Testis (tissue), 3 donors: ENCODE data around the gene FAM53B. TPM values are rescaled to one million over a fixed set of nuclear protein-coding genes. Genes with fewer than 3 reads are reported as not detected.

Source experiments
- DNase-seq: peaks from one replicate; pipeline ENCODE4 v3.0.0-alpha.2; 2019
- H3K27ac ChIP-seq, 2 donors: fragments of 200-600 bp; sonication (generic); one replicate each; pipeline ENCODE4 v1.5.1; 2019
- H3K27me3 ChIP-seq: fragments of 200-600 bp; sonication (generic); one replicate; pipeline ENCODE4 v1.5.1; 2019
- H3K36me3 ChIP-seq: fragments of 200-600 bp; sonication (generic); one replicate; pipeline ENCODE4 v1.5.1; 2017; ENCODE audit warnings: low read depth; ENCODE audit errors: missing control alignments
- H3K4me1 ChIP-seq: fragments of 200-600 bp; sonication (generic); one replicate; pipeline ENCODE4 v1.5.1; 2019
- H3K4me3 ChIP-seq, 2 donors: fragments of 200-600 bp; sonication (generic); one replicate each; pipeline ENCODE4 v1.5.1; 2017 to 2019
- H3K9me3 ChIP-seq: fragments of 200-600 bp; sonication (generic); one replicate; pipeline ENCODE4 v1.5.1; 2017
- POLR2A ChIP-seq: fragments of 450-650 bp; IDR thresholded peaks from one replicate; pipeline ENCODE4 v1.6.1; 2017; ENCODE audit warnings: antibody characterized with exemption, mild to moderate bottlenecking, moderate library complexity
- WGBS, 2 donors: methylation state at CpG; one replicate each; pipeline ENCODE4 v1.1.5; 2018; 5-methylcytosine and 5-hydroxymethylcytosine counted together
- intact Hi-C: fragments of 100-400 bp; cut with DNase I; formaldehyde crosslinking; loops from one replicate; pipeline ENCODE4 v1.15.1; 2023; ENCODE audit warnings: low total_unique reads
- polyA plus RNA-seq: library from polyadenylated mRNA; stranded (reverse); fragments of 350-450 nt; fragmentation: Illumina TruSeq; extraction: RNeasy Lipid Tissue Mini Kit (QIAGEN cat#74804); gene quantifications from one replicate; pipeline ENCODE4 v1.2.3, GENCODE V29; 2014; ENCODE audit warnings: low read depth, low replicate concordance; ENCODE audit not compliant: insufficient read depth
- total RNA-seq, 2 donors: library from RNA; depleted of rRNA; stranded (reverse); fragments of >200 nt; gene quantifications; one replicate each; pipeline ENCODE4 v1.2.3, GENCODE V29; 2016
- TF ChIP-seq, protein P1 (sequence below), 3 experiments: fragments of 450-650 bp in 2 of 3; fragments of 200-600 bp in 1 of 3; sonication (generic) in 1 of 3; IDR thresholded peaks; one replicate each; pipeline ENCODE4 v1.5.1; 2016 to 2019; ENCODE audit warnings: antibody characterized with exemption in 3 of 3, mild to moderate bottlenecking in 2 of 3, moderate library complexity in 1 of 3

FAM53B gene
- total and polyA plus RNA-seq, 3 donors from 2014 or later, result 36.9 to 125 (median 109) TPM

DNA sequence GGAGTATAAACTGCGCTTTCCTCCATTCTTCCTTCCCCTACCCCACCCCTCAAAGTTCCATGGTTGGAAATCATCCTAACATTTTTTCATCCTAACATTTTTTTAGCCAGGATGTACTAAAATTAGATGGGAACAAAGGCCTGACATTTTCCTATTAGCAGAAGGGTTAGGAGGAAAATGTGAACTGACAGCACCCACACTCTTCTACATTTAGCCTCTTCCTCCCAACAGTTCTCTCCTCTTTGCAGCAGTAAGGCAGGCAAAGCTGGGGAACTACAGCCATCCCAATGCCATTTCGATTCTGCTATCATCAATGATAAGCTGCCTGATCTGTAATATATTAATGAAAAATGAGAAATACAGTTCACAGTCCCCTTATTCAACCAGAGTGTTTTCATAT lies 11.4 kb upstream of the FAM53B start:
- Histone ChIP-seq H3K4me1 (peaks cover 9% of the 10 kb centered on the region), H3K36me3 (no peaks in the 10 kb centered on the region), H3K9me3 (no peaks in the 10 kb centered on the region), H3K27ac (no peak overlapping the region), H3K4me3 (no peak overlapping the region), H3K27me3 (no peaks in the 10 kb centered on the region)
- WGBS, 2 donors, result 75% methylated on average over 2 of the region's 2 CpGs
- intact Hi-C loops, result no loop called here
- TF ChIP-seq, protein P1, sequence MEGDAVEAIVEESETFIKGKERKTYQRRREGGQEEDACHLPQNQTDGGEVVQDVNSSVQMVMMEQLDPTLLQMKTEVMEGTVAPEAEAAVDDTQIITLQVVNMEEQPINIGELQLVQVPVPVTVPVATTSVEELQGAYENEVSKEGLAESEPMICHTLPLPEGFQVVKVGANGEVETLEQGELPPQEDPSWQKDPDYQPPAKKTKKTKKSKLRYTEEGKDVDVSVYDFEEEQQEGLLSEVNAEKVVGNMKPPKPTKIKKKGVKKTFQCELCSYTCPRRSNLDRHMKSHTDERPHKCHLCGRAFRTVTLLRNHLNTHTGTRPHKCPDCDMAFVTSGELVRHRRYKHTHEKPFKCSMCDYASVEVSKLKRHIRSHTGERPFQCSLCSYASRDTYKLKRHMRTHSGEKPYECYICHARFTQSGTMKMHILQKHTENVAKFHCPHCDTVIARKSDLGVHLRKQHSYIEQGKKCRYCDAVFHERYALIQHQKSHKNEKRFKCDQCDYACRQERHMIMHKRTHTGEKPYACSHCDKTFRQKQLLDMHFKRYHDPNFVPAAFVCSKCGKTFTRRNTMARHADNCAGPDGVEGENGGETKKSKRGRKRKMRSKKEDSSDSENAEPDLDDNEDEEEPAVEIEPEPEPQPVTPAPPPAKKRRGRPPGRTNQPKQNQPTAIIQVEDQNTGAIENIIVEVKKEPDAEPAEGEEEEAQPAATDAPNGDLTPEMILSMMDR (IDR thresholded peaks at IDR 0.05), result no peak
- TF ChIP-seq POLR2A, result no peak
- no peak for DNase-seq

- intact Hi-C loops, result no loop called here
Observed at GRCh38 chr10:124754227-124754626, 10.0 kb upstream of the FAM53B start.

GRCh38 chr10:124748953-124749645 lies 4.9 kb upstream of the FAM53B start:
- no peak for DNase-seq
- Histone ChIP-seq H3K36me3 (no peaks in the 10 kb centered on the region), H3K27me3 (no peaks in the 10 kb centered on the region), H3K4me1 (peaks cover 10% of the 10 kb centered on the region), H3K4me3 (no peak overlapping the region), H3K9me3 (no peaks in the 10 kb centered on the region), H3K27ac (no peak overlapping the region)
- intact Hi-C loops, result no loop called here
- no peak for TF ChIP-seq POLR2A
- TF ChIP-seq, protein P1 (IDR thresholded peaks at IDR 0.05), result no peak
- 83 to 88% methylated on average over 4 of the region's 4 CpGs for WGBS, 2 donors

More at GRCh38 chr10:124754227-124754626, 10.0 kb upstream of the FAM53B start:
- Histone ChIP-seq H3K4me1 (peaks cover 9% of the 10 kb centered on the region), H3K27ac (no peak overlapping the region), H3K27me3 (no peaks in the 10 kb centered on the region), H3K9me3 (no peaks in the 10 kb centered on the region), H3K36me3 (no peaks in the 10 kb centered on the region), H3K4me3 (no peak overlapping the region)
- TF ChIP-seq, protein P1 (IDR thresholded peaks at IDR 0.05), result no peak
- TF ChIP-seq POLR2A, result no peak
- DNase-seq, result no peak
- 90 to 92% methylated on average over 5 of the region's 5 CpGs for WGBS, 2 donors

GRCh38 chr10:124748166-124748565 lies 4.0 kb upstream of the FAM53B start:
- DNase-seq, result no peak
- TF ChIP-seq, protein P1 (IDR thresholded peaks at IDR 0.05), result no peak
- no peak for TF ChIP-seq POLR2A
- Histone ChIP-seq H3K9me3 (no peaks in the 10 kb centered on the region), H3K36me3 (no peaks in the 10 kb centered on the region), H3K4me1 (peaks cover 10% of the 10 kb centered on the region), H3K4me3 (no peak overlapping the region), H3K27ac (no peak overlapping the region), H3K27me3 (no peaks in the 10 kb centered on the region)
- WGBS, 2 donors, result 86 to 95% methylated on average over 3 of the region's 3 CpGs
- intact Hi-C loops, result no loop called here

DNA sequence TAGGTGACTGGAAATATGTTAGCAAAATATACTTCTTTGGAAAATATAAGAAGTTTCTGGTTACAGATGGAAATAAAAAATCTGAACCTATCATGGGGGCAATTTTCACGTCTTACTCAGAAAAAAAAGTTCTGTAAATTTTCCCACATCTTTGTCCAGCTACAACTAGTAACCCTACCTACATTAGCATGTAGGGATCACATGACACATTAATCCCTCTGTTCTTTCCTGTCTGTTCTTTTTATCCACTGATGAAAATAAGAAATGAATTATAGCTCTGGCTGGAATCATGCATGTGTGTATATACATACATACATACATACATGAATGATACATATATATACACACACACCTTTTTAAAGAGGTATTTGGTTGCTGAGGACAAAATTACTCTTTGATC lies 3.6 kb upstream of the FAM53B start:
- TF ChIP-seq, protein P1 (IDR thresholded peaks at IDR 0.05), result no peak
- TF ChIP-seq POLR2A, result no peak
- Histone ChIP-seq H3K4me1 (peaks cover 10% of the 10 kb centered on the region), H3K36me3 (no peaks in the 10 kb centered on the region), H3K9me3 (no peaks in the 10 kb centered on the region), H3K27ac (no peak overlapping the region), H3K4me3 (no peak overlapping the region), H3K27me3 (no peaks in the 10 kb centered on the region)
- DNase-seq, result no peak
- WGBS, 2 donors, result 83 to 98% methylated on average over 1 of the region's 1 CpG
- intact Hi-C loops, result no loop called here
